Endothelial cell of umbilical vein (primary cell): ENCODE measurements around the gene ZNF470. TPM values are rescaled to one million over a fixed set of nuclear protein-coding genes. Genes with fewer than 3 reads are reported as not detected.

ENCODE experiments used
- BruUV-seq: library from RNA; stranded (reverse); fragments of 400-500 nt; replicated peaks from 2 replicates; lab custom pipeline; 2021; lab: Mats Ljungman, UMichigan
- CTCF ChIA-PET: fragments of 300-600, 350-600 bp; sonication (Branson Sonifier 250); formaldehyde crosslinking; loops from one replicate; lab custom pipeline; 2021; ENCODE audit warnings: antibody characterized with exemption, inconsistent platforms; lab: Charles Lee
- POLR2A ChIA-PET: fragments of 300-600, 350-600 bp; sonication (Branson Sonifier 250); formaldehyde crosslinking; loops from one replicate; lab custom pipeline; 2021; ENCODE audit warnings: antibody characterized with exemption, inconsistent platforms; lab: Charles Lee
- DNase-seq: peaks from one replicate; pipeline ENCODE4 v3.0.0-alpha.2; 2011; ENCODE audit warnings: low read depth, low spot score
- FAIRE-seq: peaks from 2 replicates; lab custom pipeline; 2011; peaks lifted over from hg19 to GRCh38; lab: Jason Lieb, UNC
- H2AFZ ChIP-seq: 2 replicates; pipeline ENCODE4 v1.6.0; 2012; ENCODE audit warnings: low read depth, low read length, control low read depth, inconsistent platforms
- H3K27ac ChIP-seq: 2 replicates; pipeline ENCODE4 v1.5.1; 2011; ENCODE audit warnings: low read depth, mild to moderate bottlenecking, control low read depth, low read length, moderate library complexity; ENCODE audit not compliant: insufficient read depth
- H3K27me3 ChIP-seq, 2 experiments: 2 replicates each; pipeline versions ENCODE4 v1.6.0 to v1.6.1; 2011; ENCODE audit warnings: low read length in 2 of 2, mixed read lengths in 1 of 2; ENCODE audit not compliant: control insufficient read depth in 2 of 2, insufficient read depth in 2 of 2
- H3K36me3 ChIP-seq, 2 experiments: 2 replicates in 1 of 2; 3 replicates in 1 of 2; pipeline ENCODE4 v1.5.1; 2011; ENCODE audit warnings: low read length in 2 of 2, mild to moderate bottlenecking in 1 of 2, moderate library complexity in 1 of 2; ENCODE audit not compliant: control insufficient read depth in 2 of 2, insufficient read depth in 2 of 2; ENCODE audit errors: extremely low read depth in 1 of 2
- H3K4me1 ChIP-seq: 3 replicates; pipeline ENCODE4 v1.5.1; 2011; ENCODE audit warnings: mild to moderate bottlenecking, low read length; ENCODE audit not compliant: control insufficient read depth, insufficient read depth; ENCODE audit errors: extremely low read depth
- H3K4me2 ChIP-seq: 2 replicates; pipeline ENCODE4 v1.6.1; 2011; ENCODE audit warnings: low read length, control low read depth, mixed read lengths; ENCODE audit not compliant: insufficient read depth
- H3K4me3 ChIP-seq, 3 experiments: fragments of 200-600 bp in 1 of 3; sonication (generic), shearing (Covaris generic) in 1 of 3; replicated peaks in 1 of 3; 2 replicates each; pipeline ENCODE4 v1.5.1; 2011 to 2016; ENCODE audit warnings: control low read depth in 3 of 3, low read length in 3 of 3, mild to moderate bottlenecking in 2 of 3, inconsistent platforms in 1 of 3, low read depth in 1 of 3, moderate library complexity in 1 of 3; ENCODE audit not compliant: insufficient read depth in 1 of 3
- H3K79me2 ChIP-seq: 2 replicates; pipeline ENCODE4 v1.6.0; 2012; ENCODE audit warnings: low read length, inconsistent platforms; ENCODE audit not compliant: control insufficient read depth, insufficient read depth
- H3K9ac ChIP-seq: replicated peaks from 2 replicates; pipeline ENCODE3; 2011; ENCODE audit warnings: low read length, control low read depth; ENCODE audit not compliant: insufficient read depth; ENCODE audit errors: extremely low read depth
- H3K9me1 ChIP-seq: replicated peaks from 3 replicates; pipeline ENCODE4 v1.6.0; 2011; ENCODE audit warnings: mild to moderate bottlenecking, low read length; ENCODE audit not compliant: control insufficient read depth, insufficient read depth; ENCODE audit errors: extremely low read depth
- H3K9me3 ChIP-seq: replicated peaks from 2 replicates; pipeline ENCODE4 v1.5.1; 2012; ENCODE audit warnings: low read length, inconsistent platforms; ENCODE audit not compliant: control insufficient read depth, insufficient read depth
- H4K20me1 ChIP-seq: replicated peaks from 2 replicates; pipeline ENCODE3; 2011; ENCODE audit warnings: mild to moderate bottlenecking, low read length; ENCODE audit not compliant: control insufficient read depth, insufficient read depth; ENCODE audit errors: extremely low read depth
- EZH2 ChIP-seq: IDR thresholded peaks from 2 replicates; pipeline ENCODE4 v1.6.1; 2012; ENCODE audit warnings: borderline replicate concordance, low read depth, mild to moderate bottlenecking, moderate library complexity, low read length, inconsistent platforms; ENCODE audit not compliant: severe bottlenecking
- FOS ChIP-seq: IDR thresholded peaks from 2 replicates; pipeline ENCODE4 v1.6.1; 2011; ENCODE audit warnings: mild to moderate bottlenecking, low read length, moderate library complexity, borderline replicate concordance; ENCODE audit not compliant: insufficient read depth
- GATA2 ChIP-seq: IDR thresholded peaks from 2 replicates; pipeline ENCODE4 v1.7.0; 2011; ENCODE audit warnings: low read depth, mild to moderate bottlenecking, moderate library complexity, mixed read lengths, low read length; ENCODE audit not compliant: insufficient read length, insufficient read depth
- JUN ChIP-seq: IDR thresholded peaks from 2 replicates; pipeline ENCODE4 v1.6.1; 2011; ENCODE audit warnings: borderline replicate concordance, low read depth; ENCODE audit not compliant: insufficient read length, insufficient read depth
- MAX ChIP-seq: IDR thresholded peaks from 2 replicates; pipeline ENCODE4 v1.6.1; 2011; ENCODE audit not compliant: insufficient read depth, insufficient read length
- MYC ChIP-seq: IDR thresholded peaks from one replicate; pipeline ENCODE4 v1.6.1; 2011; ENCODE audit warnings: mild to moderate bottlenecking, low read depth, low read length
- POLR2A ChIP-seq: IDR thresholded peaks from 2 replicates; pipeline ENCODE4 v1.6.1; 2012; ENCODE audit warnings: low read depth, mild to moderate bottlenecking, control low read depth, low read length
- POLR2AphosphoS5 ChIP-seq: IDR thresholded peaks from 2 replicates; pipeline ENCODE4 v1.6.1; 2012; ENCODE audit warnings: low read depth, mild to moderate bottlenecking, control low read depth, low read length, moderate library complexity; ENCODE audit not compliant: insufficient read depth
- dilution Hi-C: fragments of 300-500 bp; cut with MboI; formaldehyde crosslinking; loops from one replicate; pipeline ENCODE4 v1.15.0; 2019; ENCODE audit warnings: low sequenced_read_pairs; ENCODE audit not compliant: extremely low pct_ligation_motif_present
- intact Hi-C: fragments of 100-400 bp; cut with micrococcal nuclease; formaldehyde crosslinking; loops from one replicate; pipeline ENCODE4 v1.10.0; 2022
- polyA plus RNA-seq, 4 experiments: library from polyadenylated mRNA; depleted of rRNA in 3 of 4; stranded (reverse) in 3 of 4; unstranded in 1 of 4; fragments of >200 nt; gene quantifications; 2 replicates each; pipeline versions ENCODE4 v1.2.1 to v1.2.3, GENCODE V29; 2011 to 2012; ENCODE audit warnings: missing spikeins in 1 of 4
- total RNA-seq: library from RNA; stranded (reverse); gene quantifications from 2 replicates; pipeline ENCODE4 v1.2.3, GENCODE V29; 2021
- TF ChIP-seq, protein P1 (sequence below), 2 donors: IDR thresholded peaks; 1 replicate in 1 of 2; 2 replicates in 1 of 2; pipeline ENCODE4 v1.5.1; 2011; ENCODE audit warnings: low read length in 2 of 2, mild to moderate bottlenecking in 2 of 2, moderate library complexity in 2 of 2, control low read depth in 1 of 2, inconsistent platforms in 1 of 2, low read depth in 1 of 2; ENCODE audit not compliant: insufficient read depth in 1 of 2; ENCODE audit errors: extremely low read depth in 1 of 2

Gene ZNF470
- total and polyA plus RNA-seq, 2 donors (not counting 3 experiments of a cell fraction or from before 2014, with no cell fraction given): 1.0 to 3.9 TPM

DNA sequence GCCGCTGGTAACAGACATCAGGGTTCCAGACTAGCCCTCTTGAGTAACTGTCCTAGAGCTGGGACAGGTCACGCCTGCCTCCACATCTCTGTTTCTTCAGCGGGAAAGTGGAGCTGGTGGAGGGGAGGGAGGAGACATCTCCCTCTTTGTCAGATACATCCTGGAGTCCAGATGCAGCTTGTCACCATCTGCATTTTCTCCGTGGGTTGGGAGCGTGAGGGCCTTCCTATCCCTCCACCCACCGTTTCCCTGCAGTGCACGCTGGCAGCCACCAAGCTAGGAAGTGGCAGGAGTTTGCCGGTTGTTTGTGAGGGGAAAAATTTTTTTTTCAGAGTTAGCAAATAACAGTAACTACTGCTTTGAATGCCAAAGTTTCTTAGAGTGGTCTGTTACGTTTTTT is 55.7 kb downstream of the ZNF470 start:
- CTCF ChIA-PET: no interaction called here
- Histone ChIP-seq H3K4me1 (no peaks in the 10 kb centered on the region), H3K27me3 (no peaks in the 10 kb centered on the region), H3K27ac (no peak overlapping the region), H2AFZ (no peak overlapping the region), H3K79me2 (no peaks in the 10 kb centered on the region), H3K9ac (no peak overlapping the region), H3K9me1 (no peaks in the 10 kb centered on the region), H3K4me3 (no peak overlapping the region), H3K9me3 (peaks cover 3% of the 10 kb centered on the region), H4K20me1 (no peaks in the 10 kb centered on the region), H3K4me2 (no peak overlapping the region), H3K36me3 (peaks cover 3 to 16% of the 10 kb centered on the region in 2 experiments)
- POLR2A ChIA-PET: no interaction called here
- no peak for DNase-seq
- dilution Hi-C loops (no loop called here), intact Hi-C loops (no loop called here)
- FAIRE-seq: no peak
- no TSS peak for BruUV-seq
- TF ChIP-seq, protein P1, sequence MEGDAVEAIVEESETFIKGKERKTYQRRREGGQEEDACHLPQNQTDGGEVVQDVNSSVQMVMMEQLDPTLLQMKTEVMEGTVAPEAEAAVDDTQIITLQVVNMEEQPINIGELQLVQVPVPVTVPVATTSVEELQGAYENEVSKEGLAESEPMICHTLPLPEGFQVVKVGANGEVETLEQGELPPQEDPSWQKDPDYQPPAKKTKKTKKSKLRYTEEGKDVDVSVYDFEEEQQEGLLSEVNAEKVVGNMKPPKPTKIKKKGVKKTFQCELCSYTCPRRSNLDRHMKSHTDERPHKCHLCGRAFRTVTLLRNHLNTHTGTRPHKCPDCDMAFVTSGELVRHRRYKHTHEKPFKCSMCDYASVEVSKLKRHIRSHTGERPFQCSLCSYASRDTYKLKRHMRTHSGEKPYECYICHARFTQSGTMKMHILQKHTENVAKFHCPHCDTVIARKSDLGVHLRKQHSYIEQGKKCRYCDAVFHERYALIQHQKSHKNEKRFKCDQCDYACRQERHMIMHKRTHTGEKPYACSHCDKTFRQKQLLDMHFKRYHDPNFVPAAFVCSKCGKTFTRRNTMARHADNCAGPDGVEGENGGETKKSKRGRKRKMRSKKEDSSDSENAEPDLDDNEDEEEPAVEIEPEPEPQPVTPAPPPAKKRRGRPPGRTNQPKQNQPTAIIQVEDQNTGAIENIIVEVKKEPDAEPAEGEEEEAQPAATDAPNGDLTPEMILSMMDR (IDR thresholded peaks at IDR 0.05; ENCODE audit: extremely low read depth in 1 of 2, insufficient read depth in 1 of 2, low read depth in 1 of 2, low read length in 2 of 2): no peak
- TF ChIP-seq POLR2AphosphoS5 (no peak), MAX (no peak), GATA2 (no peak), FOS (no peak), JUN (no peak), MYC (no peak), POLR2A (no peak), EZH2 (no peak)
